HUES6 (cell line): Measurements from ENCODE around the gene EIF4E1B.

Experiments
- H3K27ac ChIP-seq: 2 replicates; pipeline ENCODE4 v1.7.0; 2013; ENCODE audit warnings: low read depth, mild to moderate bottlenecking, low read length, inconsistent platforms
- H3K27me3 ChIP-seq: 2 replicates; pipeline ENCODE4 v1.6.1; 2013; ENCODE audit warnings: low read length; ENCODE audit not compliant: control insufficient read depth, insufficient read depth
- H3K36me3 ChIP-seq: 2 replicates; pipeline ENCODE4 v1.6.1; 2013; ENCODE audit warnings: low read length; ENCODE audit not compliant: control insufficient read depth, insufficient read depth
- H3K4me1 ChIP-seq: 2 replicates; pipeline ENCODE4 v1.6.1; 2013; ENCODE audit warnings: low read length; ENCODE audit not compliant: control insufficient read depth, insufficient read depth
- H3K4me3 ChIP-seq: 2 replicates; pipeline ENCODE4 v1.5.1; 2013; ENCODE audit warnings: low read depth, low read length
- H3K9ac ChIP-seq: one replicate; pipeline ENCODE4 v1.6.1; 2013; ENCODE audit warnings: mild to moderate bottlenecking, low read length
- H3K9me3 ChIP-seq: 2 replicates; pipeline ENCODE4 v1.6.1; 2013; ENCODE audit warnings: low read depth, low read length; ENCODE audit not compliant: control insufficient read depth, insufficient read depth

Gene EIF4E1B

DNA sequence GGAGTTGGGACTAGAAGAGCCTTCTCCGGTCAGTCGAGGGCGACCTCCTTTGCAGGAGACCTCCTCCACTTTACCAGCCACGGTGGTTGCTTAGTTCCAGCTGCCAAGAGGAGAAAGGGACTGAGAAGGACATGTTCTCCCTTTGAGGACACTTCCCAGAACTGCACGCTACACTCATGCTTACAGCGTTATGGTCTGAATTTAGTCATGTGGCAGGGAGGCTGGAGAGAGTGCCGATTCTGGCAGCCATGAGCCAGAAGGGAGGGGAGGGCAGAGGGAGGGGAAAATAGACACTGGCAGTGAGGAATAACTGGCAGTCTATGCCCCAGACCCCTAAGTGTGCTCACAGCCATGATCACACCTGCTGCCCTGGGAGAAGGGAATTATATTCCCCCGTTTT, 64.6 kb downstream of the EIF4E1B start:
- Histone ChIP-seq H3K27ac (no peak overlapping the region), H3K9ac (no peak overlapping the region), H3K4me3 (no peak overlapping the region), H3K4me1 (peaks cover 43% of the 10 kb centered on the region), H3K36me3 (no peaks in the 10 kb centered on the region), H3K27me3 (no peaks in the 10 kb centered on the region), H3K9me3 (no peaks in the 10 kb centered on the region)
